HFFc6 (cell line): ENCODE data around the gene SCTR. TPM values are rescaled to one million over a fixed set of nuclear protein-coding genes. Genes with fewer than 3 reads are reported as not detected.
"Not testable (repeated sequence)": the region's sequence is repeated elsewhere in the genome, so short reads cannot be mapped to it uniquely, and the experiment has no call there.

Experiments used
- DNase-seq: peaks from one replicate; pipeline ENCODE4 v3.0.0-alpha.2; 2018
- H3K27ac Mint-ChIP-seq: 2 replicates; pipeline ENCODE4 v1.8.0; 2020; ENCODE audit warnings: mild to moderate bottlenecking, mixed read lengths
- H3K27me3 Mint-ChIP-seq: 2 replicates; pipeline ENCODE4 v1.8.0; 2021; ENCODE audit warnings: mild to moderate bottlenecking, moderate library complexity, mixed read lengths; ENCODE audit not compliant: insufficient read depth
- H3K36me3 Mint-ChIP-seq: 2 replicates; pipeline ENCODE4 v1.8.0; 2021; ENCODE audit warnings: low read depth, mixed read lengths
- H3K4me1 Mint-ChIP-seq: 2 replicates; pipeline ENCODE4 v1.8.0; 2020; ENCODE audit warnings: low read depth, mixed read lengths
- H3K4me3 Mint-ChIP-seq: 2 replicates; pipeline ENCODE4 v1.8.0; 2020; ENCODE audit warnings: mild to moderate bottlenecking, moderate library complexity, mixed read lengths
- H3K9me3 Mint-ChIP-seq: 2 replicates; pipeline ENCODE4 v1.8.0; 2020; ENCODE audit warnings: mild to moderate bottlenecking, mixed read lengths
- CTCF ChIP-seq: fragments of 200-600 bp; sonication (generic); IDR thresholded peaks from 2 replicates; pipeline ENCODE4 v1.5.0; 2021; ENCODE audit warnings: antibody characterized with exemption, mild to moderate bottlenecking
- total RNA-seq, 6 experiments: library from RNA; stranded (reverse); fragmentation: NEBNext Ultra II Directional; extraction: Animal tissue kit (Norgen Biotek cat#: 25700); gene quantifications; 2 replicates in 1 of 6; 3 replicates in 5 of 6; pipeline ENCODE4 v1.2.3, GENCODE V29; 2021

SCTR gene
- total RNA-seq, 6 experiments from 2014 or later, result not detected

GRCh38 chr2:119407430-119408220 lies 116.7 kb downstream of the SCTR start:
- peak; percentile 88 for TF ChIP-seq CTCF
- Mint-ChIP-seq H3K4me3 (no peak overlapping the region), H3K9me3 (no peaks in the 10 kb centered on the region), H3K4me1 (no peaks in the 10 kb centered on the region), H3K27ac (no peak overlapping the region), H3K36me3 (no peaks in the 10 kb centered on the region), H3K27me3 (peaks cover 14% of the 10 kb centered on the region)
- DNase-seq, result peak; percentile 41

- Mint-ChIP-seq H3K27ac (no peak overlapping the region), H3K4me1 (no peaks in the 10 kb centered on the region)
- no peak for TF ChIP-seq CTCF
These were observed 119.1 kb downstream of the SCTR start for GRCh38 chr2:119405151-119405550.

GRCh38 chr2:119403618-119404017 lies 120.7 kb downstream of the SCTR start:
- not testable (repeated sequence) for DNase-seq, H3K9me3 Mint-ChIP-seq, H3K4me3 Mint-ChIP-seq, H3K4me1 Mint-ChIP-seq, H3K36me3 Mint-ChIP-seq, H3K27ac Mint-ChIP-seq
- peaks cover 30% of the 10 kb centered on the region for H3K27me3 Mint-ChIP-seq

More at GRCh38 chr2:119405151-119405550, 119.1 kb downstream of the SCTR start:
- Mint-ChIP-seq H3K9me3 (no peaks in the 10 kb centered on the region), H3K36me3 (no peaks in the 10 kb centered on the region), H3K27me3 (peaks cover 22% of the 10 kb centered on the region), H3K4me3 (no peak overlapping the region)
- no peak for DNase-seq

- no peaks in the 10 kb centered on the region for H3K36me3 Mint-ChIP-seq
- H3K27ac Mint-ChIP-seq, result no peak overlapping the region
- H3K9me3 Mint-ChIP-seq, result no peaks in the 10 kb centered on the region
- DNase-seq, result no peak
- no peak for TF ChIP-seq CTCF
- no peaks in the 10 kb centered on the region for H3K4me1 Mint-ChIP-seq
- peaks cover 30% of the 10 kb centered on the region for H3K27me3 Mint-ChIP-seq
- H3K4me3 Mint-ChIP-seq, result no peak overlapping the region
These were observed 121.4 kb downstream of the SCTR start for GRCh38 chr2:119402645-119403560.

GRCh38 chr2:119402106-119402505 lies 122.2 kb downstream of the SCTR start:
- no peaks in the 10 kb centered on the region for H3K9me3 Mint-ChIP-seq
- H3K27me3 Mint-ChIP-seq, result peaks cover 30% of the 10 kb centered on the region
- H3K4me1 Mint-ChIP-seq, result no peaks in the 10 kb centered on the region
- H3K27ac Mint-ChIP-seq, result no peak overlapping the region
- no peak overlapping the region for H3K4me3 Mint-ChIP-seq
- no peak for TF ChIP-seq CTCF
- DNase-seq, result no peak
- no peaks in the 10 kb centered on the region for H3K36me3 Mint-ChIP-seq

- Mint-ChIP-seq H3K36me3 (no peaks in the 10 kb centered on the region), H3K4me1 (no peaks in the 10 kb centered on the region), H3K4me3 (no peak overlapping the region), H3K9me3 (no peaks in the 10 kb centered on the region), H3K27ac (no peak overlapping the region), H3K27me3 (peaks cover 34% of the 10 kb centered on the region)
- no peak for DNase-seq
- no peak for TF ChIP-seq CTCF
These were observed 127.1 kb downstream of the SCTR start for GRCh38 chr2:119397196-119397595.
